Transverse colon (tissue), 4 donors: ENCODE results near the gene IRF9. TPM values are rescaled to one million over a fixed set of nuclear protein-coding genes. Genes with fewer than 3 reads are reported as not detected.

Source experiments
- DNase-seq: peaks from one replicate; pipeline ENCODE4 v3.0.0-alpha.2; 2019
- H3K27ac ChIP-seq, 4 donors: fragments of 200-600 bp; sonication (generic); 2 replicates each; pipeline ENCODE4 v1.5.1; 2016 to 2018; ENCODE audit warnings: inconsistent platforms in 4 of 4
- H3K27me3 ChIP-seq: fragments of 200-600 bp; sonication (generic); 2 replicates; pipeline ENCODE4 v1.5.1; 2017; ENCODE audit warnings: inconsistent platforms
- H3K36me3 ChIP-seq, 4 donors: fragments of 200-600 bp; sonication (generic); 2 replicates each; pipeline ENCODE4 v1.5.1; 2017 to 2019; ENCODE audit warnings: inconsistent platforms in 4 of 4
- H3K4me1 ChIP-seq, 4 donors: fragments of 200-600 bp; sonication (generic); 2 replicates each; pipeline ENCODE4 v1.5.1; 2017 to 2020; ENCODE audit warnings: inconsistent platforms in 4 of 4
- H3K4me3 ChIP-seq, 4 donors: fragments of 200-600 bp; sonication (generic); 1 replicate in 1 of 4; 2 replicates in 3 of 4; pipeline versions ENCODE4 v1.5.1 to v1.6.1; 2017 to 2019; ENCODE audit warnings: inconsistent platforms in 4 of 4
- H3K9me3 ChIP-seq, 2 donors: fragments of 200-600 bp; sonication (generic); 2 replicates each; pipeline ENCODE4 v1.5.1; 2017 to 2019; ENCODE audit warnings: inconsistent platforms in 2 of 2
- CTCF ChIP-seq, 5 experiments: fragments of 200-600 bp in 3 of 5; fragments of 450-650 bp in 2 of 5; sonication (generic) in 3 of 5; IDR thresholded peaks; 1 replicate in 2 of 5; 2 replicates in 3 of 5; pipeline ENCODE4 v1.5.1; 2016 to 2017; ENCODE audit warnings: antibody characterized with exemption in 5 of 5, inconsistent platforms in 3 of 5, mild to moderate bottlenecking in 2 of 5, moderate library complexity in 1 of 5
- EP300 ChIP-seq: sonication (generic); formaldehyde crosslinking; IDR thresholded peaks from one replicate; pipeline ENCODE4 v1.6.1; 2017; ENCODE audit warnings: antibody characterized with exemption, low read depth
- POLR2A ChIP-seq: fragments of 450-650 bp; IDR thresholded peaks from one replicate; pipeline ENCODE4 v1.6.1; 2016; ENCODE audit warnings: antibody characterized with exemption, mild to moderate bottlenecking, moderate library complexity
- POLR2AphosphoS5 ChIP-seq, 3 donors: sonication (generic); formaldehyde crosslinking; IDR thresholded peaks; one replicate each; pipeline ENCODE4 v1.6.1; 2016; ENCODE audit warnings: antibody characterized with exemption in 3 of 3
- WGBS, 2 donors: methylation state at CpG; one replicate each; pipeline ENCODE4 v1.1.5; 2018; ENCODE audit warnings: low coverage in 1 of 2; 5-methylcytosine and 5-hydroxymethylcytosine counted together
- in situ Hi-C, 4 donors: fragments of 200-750 bp; cut with MboI; loops; one replicate each; pipeline versions ENCODE4 v1.15.0 to v1.15.1; 2017; ENCODE audit warnings: low sequenced_read_pairs in 3 of 4, low pct_ligation_motif_present in 1 of 4, low pct_unique_long_range_greater_than_20kb in 1 of 4
- intact Hi-C: fragments of 100-400 bp; cut with DNase I; formaldehyde crosslinking; loops from one replicate; pipeline ENCODE4 v1.15.1; 2023; ENCODE audit warnings: low total_unique reads
- total RNA-seq, 4 donors: library from RNA; depleted of rRNA; stranded (reverse); fragments of >200 nt; gene quantifications; one replicate each; pipeline ENCODE4 v1.1.0, GENCODE V29; 2016

IRF9 gene
- total RNA-seq, 4 donors from 2014 or later = 44.2 to 81.9 (median 52.4) TPM

- intact Hi-C loops (no loop called here), in situ Hi-C loops (no loop called here)
- Histone ChIP-seq H3K9me3 (no peaks in the 10 kb centered on the region), H3K27me3 (no peaks in the 10 kb centered on the region), H3K4me1 (peaks cover 24 to 68% (median 45%) of the 10 kb centered on the region in 4 donors), H3K36me3 (peaks cover 0 to 10% (median under 1%) of the 10 kb centered on the region in 4 donors), H3K27ac (no peak overlapping the region), H3K4me3 (no peak overlapping the region)
- DNase-seq = no peak
- TF ChIP-seq POLR2A = no peak
- no peak for TF ChIP-seq POLR2AphosphoS5 (IDR thresholded peaks at IDR 0.05)
- no peak for TF ChIP-seq EP300
- TF ChIP-seq CTCF (IDR thresholded peaks at IDR 0.05) = no peak
- WGBS, 2 donors = 78% methylated on average over 2 of the region's 2 CpGs; no CpG with 5 or more reads in 1 of the 2 donors
Observed at GRCh38 chr14:24143511-24143910, 17.6 kb upstream of the IRF9 start.

GRCh38 chr14:24144451-24144850 is 16.6 kb upstream of the IRF9 start:
- H3K4me1 ChIP-seq = peaks cover 23 to 67% (median 46%) of the 10 kb centered on the region in 4 donors
- in situ Hi-C loops = no loop called here
- no peak overlapping the region for H3K4me3 ChIP-seq
- DNase-seq = no peak
- WGBS, 2 donors = 83 to 97% methylated on average over 1 of the region's 1 CpG
- peak overlapping the region in 1 of 4 donors; percentile 99 for H3K27ac ChIP-seq
- intact Hi-C loops = no loop called here
- H3K27me3 ChIP-seq = no peaks in the 10 kb centered on the region
- peaks cover 0 to 4% (median 1%) of the 10 kb centered on the region in 4 donors for H3K36me3 ChIP-seq
- no peak for TF ChIP-seq POLR2A
- no peak for TF ChIP-seq POLR2AphosphoS5 (IDR thresholded peaks at IDR 0.05)
- TF ChIP-seq CTCF (IDR thresholded peaks at IDR 0.05) = no peak
- no peak for TF ChIP-seq EP300
- no peaks in the 10 kb centered on the region for H3K9me3 ChIP-seq

- no peak for DNase-seq
- Histone ChIP-seq H3K36me3 (peaks cover 0 to 4% (median 2%) of the 10 kb centered on the region in 4 donors), H3K4me3 (peak overlapping the region in 1 of 4 donors; percentile 73), H3K27me3 (no peaks in the 10 kb centered on the region), H3K9me3 (no peaks in the 10 kb centered on the region), H3K27ac (peak overlapping the region; percentile 94 to 99 (median 97)), H3K4me1 (peaks cover 16 to 59% (median 39%) of the 10 kb centered on the region in 4 donors)
- in situ Hi-C loops = no loop called here
- intact Hi-C loops = no loop called here
- WGBS, 2 donors = 71 to 91% methylated on average over 2 of the region's 2 CpGs
- TF ChIP-seq CTCF (IDR thresholded peaks at IDR 0.05) (no peak), POLR2A (no peak), POLR2AphosphoS5 (IDR thresholded peaks at IDR 0.05) (no peak), EP300 (no peak)
Observed at GRCh38 chr14:24145219-24145618, 15.8 kb upstream of the IRF9 start.

GRCh38 chr14:24145690-24146452 is 15.2 kb upstream of the IRF9 start:
- peak overlapping the region; percentile 71 to 98 (median 80) for H3K4me3 ChIP-seq
- peaks cover 0 to 9% (median 2%) of the 10 kb centered on the region in 4 donors for H3K36me3 ChIP-seq
- H3K4me1 ChIP-seq = peaks cover 16 to 54% (median 34%) of the 10 kb centered on the region in 4 donors
- no peaks in the 10 kb centered on the region for H3K9me3 ChIP-seq
- no peaks in the 10 kb centered on the region for H3K27me3 ChIP-seq
- 1 to 27% methylated on average over 4 to 9 of the region's 9 CpGs for WGBS, 2 donors
- no peak for TF ChIP-seq CTCF (IDR thresholded peaks at IDR 0.05)
- no peak for TF ChIP-seq POLR2AphosphoS5 (IDR thresholded peaks at IDR 0.05)
- no peak for TF ChIP-seq POLR2A
- no peak for TF ChIP-seq EP300
- in situ Hi-C loops (no loop called here), intact Hi-C loops (no loop called here)
- peak overlapping the region; percentile 94 to 99 (median 97) for H3K27ac ChIP-seq
- no peak for DNase-seq
